ENCODE results near the gene ARNT2. TPM values are rescaled to one million over a fixed set of nuclear protein-coding genes. Genes with fewer than 3 reads are reported as not detected.

ARNT2 gene
- total and polyA plus RNA-seq, 12 donors: 2.0 to 6.4 (median 3.5) TPM

- H3K4me3 ChIP-seq: no peak overlapping the region
- H3K9me3 ChIP-seq (replicated peaks in 1 of 3): no peaks in the 10 kb centered on the region
- no peak for DNase-seq
- no peaks in the 10 kb centered on the region for H3K27me3 ChIP-seq
- no peaks in the 10 kb centered on the region for H3K4me1 ChIP-seq (replicated peaks in 1 of 2)
- 90 to 95% (median 92%) methylated on average over 7 to 10 of the region's 10 CpGs for WGBS, 4 donors
- intact Hi-C loops (cut with DNase I): no loop called here
- H3K36me3 ChIP-seq (replicated peaks in 1 of 2): no peaks in the 10 kb centered on the region
- no peak overlapping the region for H3K27ac ChIP-seq
- TF ChIP-seq CTCF (IDR thresholded peaks at IDR 0.05): no peak
These were observed 188.0 kb downstream of the ARNT2 start for GRCh38 chr15:80591938-80592825.

GRCh38 chr15:80593486-80594030, 189.4 kb downstream of the ARNT2 start:
- Histone ChIP-seq H3K27ac (no peak overlapping the region), H3K27me3 (no peaks in the 10 kb centered on the region), H3K4me1 (replicated peaks in 1 of 2) (no peaks in the 10 kb centered on the region), H3K36me3 (replicated peaks in 1 of 2) (no peaks in the 10 kb centered on the region), H3K4me3 (no peak overlapping the region), H3K9me3 (replicated peaks in 1 of 3) (no peaks in the 10 kb centered on the region)
- TF ChIP-seq CTCF (IDR thresholded peaks at IDR 0.05) (no peak), POLR2A (IDR thresholded peaks at IDR 0.05) (no peak)
- WGBS, 4 donors: 92 to 100% (median 94%) methylated on average over 8 to 13 of the region's 13 CpGs
- DNase-seq: no peak
- intact Hi-C loops (cut with DNase I): no loop called here

- H3K27ac ChIP-seq: no peak overlapping the region
- no peak overlapping the region for H3K4me3 ChIP-seq
- no peaks in the 10 kb centered on the region for H3K9me3 ChIP-seq (replicated peaks in 1 of 3)
- no peaks in the 10 kb centered on the region for H3K27me3 ChIP-seq
- 82 to 93% (median 89%) methylated on average over 6 to 12 of the region's 12 CpGs for WGBS, 4 donors
- H3K36me3 ChIP-seq (replicated peaks in 1 of 2): no peaks in the 10 kb centered on the region
- TF ChIP-seq POLR2A (IDR thresholded peaks at IDR 0.05): no peak
- TF ChIP-seq CTCF (IDR thresholded peaks at IDR 0.05): no peak
- DNase-seq: no peak
- no peaks in the 10 kb centered on the region for H3K4me1 ChIP-seq (replicated peaks in 1 of 2)
- intact Hi-C loops (cut with DNase I): no loop called here
These were observed 190.1 kb downstream of the ARNT2 start for GRCh38 chr15:80594091-80594889.

- H3K9me3 ChIP-seq (replicated peaks in 1 of 3): no peaks in the 10 kb centered on the region
- no peaks in the 10 kb centered on the region for H3K27me3 ChIP-seq
- WGBS, 4 donors: 18 to 54% (median 34%) methylated on average over 1 of the region's 1 CpG
- no peak overlapping the region for H3K27ac ChIP-seq
- no peak overlapping the region for H3K4me3 ChIP-seq
- no peaks in the 10 kb centered on the region for H3K4me1 ChIP-seq (replicated peaks in 1 of 2)
- DNase-seq: peak in 1 of 7 donors; percentile 27
- no peak for TF ChIP-seq POLR2A (IDR thresholded peaks at IDR 0.05)
- no peak for TF ChIP-seq CTCF (IDR thresholded peaks at IDR 0.05)
- H3K36me3 ChIP-seq (replicated peaks in 1 of 2): no peaks in the 10 kb centered on the region
- intact Hi-C loops (cut with DNase I): no loop called here
These were observed 191.2 kb downstream of the ARNT2 start for GRCh38 chr15:80595396-80595795.
